SK-N-SH treated with all-trans-retinoic acid at 6 μM for 48 hours (cell line): ENCODE measurements around the gene ITIH4.

ENCODE experiments used
- ATAC-seq: fragments of 200-7000 bp; cut with Tn5 transposase; 3 replicates; pipeline ENCODE4 v1.9.1; 2020; ENCODE audit warnings: mild to moderate bottlenecking, moderate library complexity
- ARNTL ChIP-seq: fragments of 450-650 bp; formaldehyde crosslinking; IDR thresholded peaks from 2 replicates; pipeline ENCODE4 v1.5.0; 2020; ENCODE audit warnings: low read depth, mild to moderate bottlenecking, moderate library complexity, borderline replicate concordance
- BACH2 ChIP-seq: fragments of 250-450 bp; sonication (Bioruptor Pico); IDR thresholded peaks from 2 replicates; pipeline ENCODE4 v1.9.0; 2021; ENCODE audit warnings: mild to moderate bottlenecking, borderline replicate concordance
- CSDC2 ChIP-seq: fragments of 250-450 bp; sonication (Bioruptor Pico); IDR thresholded peaks from 2 replicates; pipeline ENCODE4 v1.5.0; 2020; ENCODE audit warnings: mild to moderate bottlenecking, moderate library complexity
- ESRRG ChIP-seq: fragments of 250-450 bp; sonication (Bioruptor Pico); IDR thresholded peaks from 2 replicates; pipeline ENCODE4 v1.6.1; 2021; ENCODE audit warnings: mild to moderate bottlenecking
- ISL1 ChIP-seq: fragments of 250-450 bp; sonication (Bioruptor Pico); IDR thresholded peaks from 2 replicates; pipeline ENCODE4 v2.1.2; 2022; ENCODE audit warnings: mild to moderate bottlenecking, moderate library complexity
- OSR1 ChIP-seq: fragments of 250-450 bp; sonication (Bioruptor Pico); IDR thresholded peaks from 2 replicates; pipeline ENCODE4 v1.8.0; 2022; ENCODE audit warnings: moderate library complexity, mild to moderate bottlenecking, inconsistent platforms
- PPARA ChIP-seq: fragments of 250-450 bp; sonication (Bioruptor Pico); IDR thresholded peaks from 2 replicates; pipeline ENCODE4 v1.5.0; 2020; ENCODE audit warnings: mild to moderate bottlenecking, borderline replicate concordance
- RARB ChIP-seq: fragments of 250-450 bp; sonication (Bioruptor Pico); IDR thresholded peaks from 2 replicates; pipeline ENCODE4 v1.8.0; 2021; ENCODE audit warnings: mild to moderate bottlenecking, moderate library complexity
- SNAI2 ChIP-seq: fragments of 250-450 bp; sonication (Bioruptor Pico); IDR thresholded peaks from 2 replicates; pipeline ENCODE4 v1.5.0; 2020; ENCODE audit warnings: mild to moderate bottlenecking, moderate library complexity
- TCF4 ChIP-seq: fragments of 250-450 bp; sonication (Bioruptor Pico); IDR thresholded peaks from 2 replicates; pipeline ENCODE4 v1.8.0; 2021; ENCODE audit warnings: mild to moderate bottlenecking, moderate library complexity, borderline replicate concordance
- TOX ChIP-seq: fragments of 250-450 bp; sonication (Bioruptor Pico); IDR thresholded peaks from 2 replicates; pipeline ENCODE4 v1.8.0; 2021; ENCODE audit warnings: mild to moderate bottlenecking, moderate library complexity, borderline replicate concordance
- ZC3H10 ChIP-seq: fragments of 250-450 bp; sonication (Bioruptor Pico); IDR thresholded peaks from 2 replicates; pipeline ENCODE4 v1.5.1; 2021; ENCODE audit warnings: mild to moderate bottlenecking, moderate library complexity
- ZFP3 ChIP-seq: fragments of 250-450 bp; sonication (Bioruptor Pico); IDR thresholded peaks from 2 replicates; pipeline ENCODE4 v1.5.0; 2020; ENCODE audit warnings: mild to moderate bottlenecking, moderate library complexity
- ZFP30 ChIP-seq: fragments of 450-650 bp; formaldehyde crosslinking; IDR thresholded peaks from 2 replicates; pipeline ENCODE4 v1.5.0; 2022; ENCODE audit warnings: mild to moderate bottlenecking, moderate library complexity
- ZNF565 ChIP-seq: fragments of 450-650 bp; formaldehyde crosslinking; conservative IDR thresholded peaks from 2 replicates; pipeline ENCODE4 v1.5.0; 2020; ENCODE audit warnings: low read depth, mild to moderate bottlenecking, moderate library complexity
- ZNF8 ChIP-seq: fragments of 450-650 bp; formaldehyde crosslinking; IDR thresholded peaks from 2 replicates; pipeline ENCODE4 v1.5.0; 2020; ENCODE audit warnings: mild to moderate bottlenecking, moderate library complexity
- TF ChIP-seq, protein P1 (sequence below): fragments of 250-450 bp; sonication (Bioruptor Pico); IDR thresholded peaks from 2 replicates; pipeline ENCODE4 v1.8.0; 2020; ENCODE audit warnings: mild to moderate bottlenecking, moderate library complexity, borderline replicate concordance
- TF ChIP-seq, protein P2 (sequence below): fragments of 250-450 bp; sonication (Bioruptor Pico); IDR thresholded peaks from 2 replicates; pipeline ENCODE4 v1.5.1; 2021; ENCODE audit warnings: mild to moderate bottlenecking, moderate library complexity
- TF ChIP-seq, protein P3 (sequence below): fragments of 250-450 bp; sonication (Bioruptor Pico); IDR thresholded peaks from 2 replicates; pipeline ENCODE4 v1.5.0; 2020; ENCODE audit warnings: mild to moderate bottlenecking, moderate library complexity
- TF ChIP-seq, protein P4 (sequence below): fragments of 250-450 bp; sonication (Bioruptor Pico); IDR thresholded peaks from 2 replicates; pipeline ENCODE4 v1.8.0; 2021; ENCODE audit warnings: low read depth, mild to moderate bottlenecking, moderate library complexity, borderline replicate concordance
- TF ChIP-seq, protein P5 (sequence below): fragments of 250-450 bp; sonication (Bioruptor Pico); IDR thresholded peaks from 2 replicates; pipeline ENCODE4 v1.5.1; 2020; ENCODE audit warnings: low read depth, mild to moderate bottlenecking, moderate library complexity

Gene ITIH4

DNA sequence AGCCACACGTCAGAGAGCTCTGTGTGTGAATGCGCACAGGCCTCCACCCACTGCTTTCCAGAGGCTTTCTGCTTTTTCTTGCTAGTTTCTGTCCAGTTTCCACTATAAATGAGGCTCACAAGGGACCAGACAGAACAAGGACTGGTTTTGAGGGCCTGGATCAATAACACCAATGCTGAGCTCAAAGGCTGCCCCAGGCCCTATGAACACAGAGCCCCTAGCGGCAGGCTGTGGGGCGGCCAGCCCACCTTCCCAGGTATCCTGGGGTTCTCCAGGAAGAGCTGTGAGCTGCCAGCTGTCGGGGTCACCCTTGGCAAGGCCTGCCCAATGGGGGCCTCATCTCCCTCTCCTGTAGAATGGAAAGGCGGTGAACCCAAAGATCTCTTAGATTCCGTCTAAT, 38.1 kb downstream of the ITIH4 start (continued):
- TF ChIP-seq, protein P1, sequence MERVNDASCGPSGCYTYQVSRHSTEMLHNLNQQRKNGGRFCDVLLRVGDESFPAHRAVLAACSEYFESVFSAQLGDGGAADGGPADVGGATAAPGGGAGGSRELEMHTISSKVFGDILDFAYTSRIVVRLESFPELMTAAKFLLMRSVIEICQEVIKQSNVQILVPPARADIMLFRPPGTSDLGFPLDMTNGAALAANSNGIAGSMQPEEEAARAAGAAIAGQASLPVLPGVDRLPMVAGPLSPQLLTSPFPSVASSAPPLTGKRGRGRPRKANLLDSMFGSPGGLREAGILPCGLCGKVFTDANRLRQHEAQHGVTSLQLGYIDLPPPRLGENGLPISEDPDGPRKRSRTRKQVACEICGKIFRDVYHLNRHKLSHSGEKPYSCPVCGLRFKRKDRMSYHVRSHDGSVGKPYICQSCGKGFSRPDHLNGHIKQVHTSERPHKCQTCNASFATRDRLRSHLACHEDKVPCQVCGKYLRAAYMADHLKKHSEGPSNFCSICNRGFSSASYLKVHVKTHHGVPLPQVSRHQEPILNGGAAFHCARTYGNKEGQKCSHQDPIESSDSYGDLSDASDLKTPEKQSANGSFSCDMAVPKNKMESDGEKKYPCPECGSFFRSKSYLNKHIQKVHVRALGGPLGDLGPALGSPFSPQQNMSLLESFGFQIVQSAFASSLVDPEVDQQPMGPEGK (CRISPR knock-in tag): no peak

DNA sequence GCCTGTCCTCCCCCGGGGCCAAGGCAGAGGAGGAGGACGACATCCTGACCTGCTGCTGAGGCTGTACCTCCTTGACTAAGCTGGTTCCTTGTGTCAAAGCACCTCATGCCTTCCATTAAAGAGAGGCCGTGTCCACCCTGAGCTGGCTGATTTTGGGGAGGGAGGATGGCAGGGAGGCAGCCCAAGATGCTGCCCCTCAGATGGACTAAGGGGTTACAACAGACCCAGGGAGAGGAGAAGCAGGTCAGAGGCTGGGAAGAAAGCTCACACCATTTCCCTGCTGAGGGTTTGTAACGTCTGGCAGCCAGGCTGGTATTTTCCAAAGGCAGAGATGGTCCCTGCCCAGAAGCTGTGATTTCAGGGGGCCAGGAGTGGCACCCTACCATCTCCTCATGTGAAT, 38.5 kb downstream of the ITIH4 start:
- no peak for ATAC-seq
- no peak for TF ChIP-seq ZFP30 (CRISPR knock-in tag)
- TF ChIP-seq TOX (CRISPR knock-in tag): no peak
- TF ChIP-seq, protein P2, sequence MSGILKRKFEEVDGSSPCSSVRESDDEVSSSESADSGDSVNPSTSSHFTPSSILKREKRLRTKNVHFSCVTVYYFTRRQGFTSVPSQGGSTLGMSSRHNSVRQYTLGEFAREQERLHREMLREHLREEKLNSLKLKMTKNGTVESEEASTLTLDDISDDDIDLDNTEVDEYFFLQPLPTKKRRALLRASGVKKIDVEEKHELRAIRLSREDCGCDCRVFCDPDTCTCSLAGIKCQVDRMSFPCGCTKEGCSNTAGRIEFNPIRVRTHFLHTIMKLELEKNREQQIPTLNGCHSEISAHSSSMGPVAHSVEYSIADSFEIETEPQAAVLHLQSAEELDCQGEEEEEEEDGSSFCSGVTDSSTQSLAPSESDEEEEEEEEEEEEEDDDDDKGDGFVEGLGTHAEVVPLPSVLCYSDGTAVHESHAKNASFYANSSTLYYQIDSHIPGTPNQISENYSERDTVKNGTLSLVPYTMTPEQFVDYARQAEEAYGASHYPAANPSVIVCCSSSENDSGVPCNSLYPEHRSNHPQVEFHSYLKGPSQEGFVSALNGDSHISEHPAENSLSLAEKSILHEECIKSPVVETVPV: no peak
- TF ChIP-seq ARNTL: no peak
- no peak for TF ChIP-seq ZNF8 (CRISPR knock-in tag)
- no peak for TF ChIP-seq ESRRG (CRISPR knock-in tag)
- TF ChIP-seq, protein P1 (CRISPR knock-in tag): no peak
- TF ChIP-seq RARB (CRISPR knock-in tag): no peak
- no peak for TF ChIP-seq CSDC2 (CRISPR knock-in tag)
- no peak for TF ChIP-seq ZFP3
- no peak for TF ChIP-seq OSR1 (CRISPR knock-in tag)
- no peak for TF ChIP-seq ISL1 (CRISPR knock-in tag)
- TF ChIP-seq PPARA (CRISPR knock-in tag): no peak
- no peak for TF ChIP-seq ZC3H10 (CRISPR knock-in tag)
- TF ChIP-seq, protein P3, sequence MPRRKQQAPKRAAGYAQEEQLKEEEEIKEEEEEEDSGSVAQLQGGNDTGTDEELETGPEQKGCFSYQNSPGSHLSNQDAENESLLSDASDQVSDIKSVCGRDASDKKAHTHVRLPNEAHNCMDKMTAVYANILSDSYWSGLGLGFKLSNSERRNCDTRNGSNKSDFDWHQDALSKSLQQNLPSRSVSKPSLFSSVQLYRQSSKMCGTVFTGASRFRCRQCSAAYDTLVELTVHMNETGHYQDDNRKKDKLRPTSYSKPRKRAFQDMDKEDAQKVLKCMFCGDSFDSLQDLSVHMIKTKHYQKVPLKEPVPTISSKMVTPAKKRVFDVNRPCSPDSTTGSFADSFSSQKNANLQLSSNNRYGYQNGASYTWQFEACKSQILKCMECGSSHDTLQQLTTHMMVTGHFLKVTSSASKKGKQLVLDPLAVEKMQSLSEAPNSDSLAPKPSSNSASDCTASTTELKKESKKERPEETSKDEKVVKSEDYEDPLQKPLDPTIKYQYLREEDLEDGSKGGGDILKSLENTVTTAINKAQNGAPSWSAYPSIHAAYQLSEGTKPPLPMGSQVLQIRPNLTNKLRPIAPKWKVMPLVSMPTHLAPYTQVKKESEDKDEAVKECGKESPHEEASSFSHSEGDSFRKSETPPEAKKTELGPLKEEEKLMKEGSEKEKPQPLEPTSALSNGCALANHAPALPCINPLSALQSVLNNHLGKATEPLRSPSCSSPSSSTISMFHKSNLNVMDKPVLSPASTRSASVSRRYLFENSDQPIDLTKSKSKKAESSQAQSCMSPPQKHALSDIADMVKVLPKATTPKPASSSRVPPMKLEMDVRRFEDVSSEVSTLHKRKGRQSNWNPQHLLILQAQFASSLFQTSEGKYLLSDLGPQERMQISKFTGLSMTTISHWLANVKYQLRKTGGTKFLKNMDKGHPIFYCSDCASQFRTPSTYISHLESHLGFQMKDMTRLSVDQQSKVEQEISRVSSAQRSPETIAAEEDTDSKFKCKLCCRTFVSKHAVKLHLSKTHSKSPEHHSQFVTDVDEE (CRISPR knock-in tag): no peak
- TF ChIP-seq, protein P4, sequence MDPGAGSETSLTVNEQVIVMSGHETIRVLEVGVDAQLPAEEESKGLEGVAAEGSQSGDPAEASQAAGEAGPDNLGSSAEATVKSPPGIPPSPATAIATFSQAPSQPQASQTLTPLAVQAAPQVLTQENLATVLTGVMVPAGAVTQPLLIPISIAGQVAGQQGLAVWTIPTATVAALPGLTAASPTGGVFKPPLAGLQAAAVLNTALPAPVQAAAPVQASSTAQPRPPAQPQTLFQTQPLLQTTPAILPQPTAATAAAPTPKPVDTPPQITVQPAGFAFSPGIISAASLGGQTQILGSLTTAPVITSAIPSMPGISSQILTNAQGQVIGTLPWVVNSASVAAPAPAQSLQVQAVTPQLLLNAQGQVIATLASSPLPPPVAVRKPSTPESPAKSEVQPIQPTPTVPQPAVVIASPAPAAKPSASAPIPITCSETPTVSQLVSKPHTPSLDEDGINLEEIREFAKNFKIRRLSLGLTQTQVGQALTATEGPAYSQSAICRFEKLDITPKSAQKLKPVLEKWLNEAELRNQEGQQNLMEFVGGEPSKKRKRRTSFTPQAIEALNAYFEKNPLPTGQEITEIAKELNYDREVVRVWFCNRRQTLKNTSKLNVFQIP (CRISPR knock-in tag): no peak
- TF ChIP-seq BACH2 (CRISPR knock-in tag): no peak
- TF ChIP-seq TCF4 (CRISPR knock-in tag): no peak

DNA sequence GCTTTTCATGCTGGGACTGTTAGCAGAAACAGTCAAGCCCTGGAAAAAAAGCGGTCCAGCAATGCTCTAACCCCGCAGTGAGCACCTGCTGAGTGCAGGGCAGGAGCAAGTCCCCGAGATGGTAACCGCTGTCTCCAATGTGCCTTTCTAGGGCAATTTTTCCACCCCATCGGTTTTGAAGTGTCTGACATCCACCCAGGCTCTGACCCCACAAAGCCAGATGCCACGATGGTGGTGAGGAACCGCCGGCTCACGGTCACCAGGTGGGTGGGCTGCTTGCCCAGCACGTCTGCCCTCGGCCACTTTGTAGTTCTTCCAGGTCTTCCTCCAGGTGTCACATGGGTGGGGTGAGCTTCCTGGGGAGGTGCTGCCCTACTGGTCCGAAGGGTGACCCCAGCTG, 39.1 kb downstream of the ITIH4 start:
- no peak for ATAC-seq
- TF ChIP-seq SNAI2 (CRISPR knock-in tag) (no peak), ZNF8 (CRISPR knock-in tag) (no peak), RARB (CRISPR knock-in tag) (no peak), ISL1 (CRISPR knock-in tag) (no peak), ZFP30 (CRISPR knock-in tag) (no peak), ZFP3 (no peak), OSR1 (CRISPR knock-in tag) (no peak), ESRRG (CRISPR knock-in tag) (no peak), CSDC2 (CRISPR knock-in tag) (no peak), BACH2 (CRISPR knock-in tag) (no peak), TOX (CRISPR knock-in tag) (no peak), ZNF565 (CRISPR knock-in tag) (no peak), ARNTL (no peak)
- TF ChIP-seq, protein P2: no peak
- TF ChIP-seq, protein P5, sequence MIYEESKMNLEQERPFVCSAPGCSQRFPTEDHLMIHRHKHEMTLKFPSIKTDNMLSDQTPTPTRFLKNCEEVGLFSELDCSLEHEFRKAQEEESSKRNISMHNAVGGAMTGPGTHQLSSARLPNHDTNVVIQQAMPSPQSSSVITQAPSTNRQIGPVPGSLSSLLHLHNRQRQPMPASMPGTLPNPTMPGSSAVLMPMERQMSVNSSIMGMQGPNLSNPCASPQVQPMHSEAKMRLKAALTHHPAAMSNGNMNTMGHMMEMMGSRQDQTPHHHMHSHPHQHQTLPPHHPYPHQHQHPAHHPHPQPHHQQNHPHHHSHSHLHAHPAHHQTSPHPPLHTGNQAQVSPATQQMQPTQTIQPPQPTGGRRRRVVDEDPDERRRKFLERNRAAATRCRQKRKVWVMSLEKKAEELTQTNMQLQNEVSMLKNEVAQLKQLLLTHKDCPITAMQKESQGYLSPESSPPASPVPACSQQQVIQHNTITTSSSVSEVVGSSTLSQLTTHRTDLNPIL: no peak
